ENCODE measurements around the gene SERTAD1.
"Not testable (repeated sequence)": the region's sequence is repeated elsewhere in the genome, so short reads cannot be mapped to it uniquely, and the experiment has no call there.

The SERTAD1 gene

GRCh38 chr19:40425450-40426287 is at the start of gene SERTAD1:
Gene SERTAD1 (minus strand): TSS chr19:40425992. CDS start chr19:40423546, 2,446 bp downstream.
- DNase-seq = peak; percentile 100

- no peak for DNase-seq
Observed at GRCh38 chr19:40474737-40475136, 48.9 kb upstream of the SERTAD1 start.

GRCh38 chr19:40472516-40472915 is 46.7 kb upstream of the SERTAD1 start:
- no peak for DNase-seq

- no peak for DNase-seq
Observed at GRCh38 chr19:40471111-40471510, 45.3 kb upstream of the SERTAD1 start.

- DNase-seq = no peak
Observed at GRCh38 chr19:40469011-40469410, 43.2 kb upstream of the SERTAD1 start.

GRCh38 chr19:40466985-40467734 is 41.4 kb upstream of the SERTAD1 start, which contains the start of gene SPTBN4:
Gene SPTBN4 (plus strand): TSS chr19:40467001. CDS start chr19:40472622, 5,621 bp downstream.
- DNase-seq = no peak

GRCh38 chr19:40466219-40466984 is 40.6 kb upstream of the SERTAD1 start:
- DNase-seq = peak; percentile 84

GRCh38 chr19:40465557-40466218 is 39.9 kb upstream of the SERTAD1 start, which contains the start of gene BLVRB:
Gene BLVRB (minus strand): TSS chr19:40465745. CDS start chr19:40465688, 57 bp downstream.
- peak; percentile 99 for DNase-seq

- DNase-seq = no peak
Observed at GRCh38 chr19:40465025-40465556, 39.3 kb upstream of the SERTAD1 start.

- DNase-seq = peak; percentile 76
Observed at GRCh38 chr19:40464059-40465024, 38.5 kb upstream of the SERTAD1 start.

- not testable (repeated sequence) for DNase-seq
Observed at GRCh38 chr19:40463587-40464037, 37.8 kb upstream of the SERTAD1 start.

GRCh38 chr19:40461669-40462221 is 36.0 kb upstream of the SERTAD1 start:
- no peak for DNase-seq

- no peak for DNase-seq
Observed at GRCh38 chr19:40460185-40460584, 34.4 kb upstream of the SERTAD1 start.

- no peak for DNase-seq
Observed at GRCh38 chr19:40458597-40458974, 32.8 kb upstream of the SERTAD1 start.

- DNase-seq = no peak
Observed at GRCh38 chr19:40457953-40458596, 32.3 kb upstream of the SERTAD1 start.

- no peak for DNase-seq
Observed at GRCh38 chr19:40457048-40457447, 31.3 kb upstream of the SERTAD1 start.

GRCh38 chr19:40453943-40454342 is 28.2 kb upstream of the SERTAD1 start:
- DNase-seq = not testable (repeated sequence)

GRCh38 chr19:40453151-40453735 is 27.5 kb upstream of the SERTAD1 start:
- DNase-seq = no peak

- no peak for DNase-seq
Observed at GRCh38 chr19:40452016-40452415, 26.2 kb upstream of the SERTAD1 start.

- no peak for DNase-seq
Observed at GRCh38 chr19:40450664-40451063, 24.9 kb upstream of the SERTAD1 start.
